Adrenal gland (tissue), 12 donors: ENCODE measurements around the gene ABCF1. TPM values are rescaled to one million over a fixed set of nuclear protein-coding genes. Genes with fewer than 3 reads are reported as not detected.

Source experiments
- DNase-seq, 7 donors: peaks; one replicate each; pipeline ENCODE4 v3.0.0-alpha.2; 2019 to 2020
- H3K27ac ChIP-seq, 5 donors: fragments of 200-600 bp; sonication (generic) in 4 of 5; 1 replicate in 3 of 5; 2 replicates in 2 of 5; pipeline versions ENCODE4 v1.5.1 to v1.8.0; 2016 to 2020; ENCODE audit warnings: mild to moderate bottlenecking in 1 of 5
- H3K27me3 ChIP-seq: fragments of 200-600 bp; 2 replicates; pipeline ENCODE4 v1.8.0; 2021
- H3K36me3 ChIP-seq, 2 donors: fragments of 200-600 bp; replicated peaks in 1 of 2; 1 replicate in 1 of 2; 2 replicates in 1 of 2; pipeline versions ENCODE4 v1.5.1 to v1.8.0; 2018 to 2022
- H3K4me1 ChIP-seq, 2 donors: fragments of 200-600 bp; replicated peaks in 1 of 2; 1 replicate in 1 of 2; 2 replicates in 1 of 2; pipeline versions ENCODE4 v1.5.1 to v1.8.0; 2018 to 2021
- H3K4me3 ChIP-seq, 4 donors: fragments of 200-600 bp; sonication (generic) in 3 of 4; one replicate each; pipeline ENCODE4 v1.5.1; 2016 to 2018
- H3K9me3 ChIP-seq, 3 donors: fragments of 200-600 bp; sonication (generic) in 1 of 3; replicated peaks in 1 of 3; 1 replicate in 2 of 3; 2 replicates in 1 of 3; pipeline versions ENCODE4 v1.5.1 to v1.8.0; 2016 to 2021
- POLR2A ChIP-seq, 2 donors: fragments of 450-650 bp; IDR thresholded peaks; one replicate each; pipeline ENCODE4 v1.6.1; 2017; ENCODE audit warnings: antibody characterized with exemption in 2 of 2, mild to moderate bottlenecking in 2 of 2, moderate library complexity in 1 of 2
- WGBS, 4 donors: extraction: QIAGEN DNeasy Blood & Tissue Kit in 2 of 4; methylation state at CpG; one replicate each; pipeline versions ENCODE4 v1.1.5 to v1.1.7; 2013 to 2017; 5-methylcytosine and 5-hydroxymethylcytosine counted together
- intact Hi-C, 2 donors: fragments of 100-400 bp; cut with DNase I; formaldehyde crosslinking; loops; one replicate each; pipeline versions ENCODE4 v1.14.1 to v1.15.0; 2022 to 2023
- polyA plus RNA-seq, 3 donors: library from polyadenylated mRNA; stranded (reverse); fragments of 200-250 nt in 2 of 3; fragments of 350-450 nt in 1 of 3; fragmentation: Illumina TruSeq in 1 of 3; extraction: RNeasy Lipid Tissue Mini Kit (QIAGEN cat#74804) in 1 of 3; gene quantifications; one replicate each; pipeline ENCODE4 v1.2.3, GENCODE V29; 2013 to 2014
- total RNA-seq, 9 donors: library from RNA; depleted of rRNA in 4 of 9; stranded (reverse); fragments of >200 nt in 4 of 9; fragments of 120-200 nt in 1 of 9; fragmentation: NEBNext Ultra II Directional in 1 of 9; extraction: Animal tissue kit (Norgen Biotek cat#: 25700) in 1 of 9; gene quantifications; one replicate each; pipeline versions ENCODE4 v1.1.0 to v1.2.4, GENCODE V29; 2013 to 2023
- TF ChIP-seq, protein P1 (sequence below), 6 experiments: fragments of 450-650 bp in 4 of 6; fragments of 200-600 bp in 2 of 6; sonication (generic) in 1 of 6; IDR thresholded peaks; 1 replicate in 5 of 6; 2 replicates in 1 of 6; pipeline versions ENCODE4 v1.5.1 to v1.8.0; 2016 to 2021; ENCODE audit warnings: antibody characterized with exemption in 6 of 6, mild to moderate bottlenecking in 2 of 6, moderate library complexity in 1 of 6
- donor health status: healthy with polysubstance abuse.
- donor health status: Bipolar disorder and iron deficiency.
- donor health status: DM: yes; HTN: yes; CAD: no.
- donor health status: DM: no; HTN: no; CAD: no.
- donor health status: DM: no; HTN: no; CAD: no.
- donor health status: DM: yes; HTN: yes; CAD: no.

ABCF1 gene
- total and polyA plus RNA-seq, 12 donors = 18.7 to 75.2 (median 37.6) TPM

GRCh38 chr6:30573113-30573512 is 1.9 kb downstream of the ABCF1 start:
- H3K27me3 ChIP-seq = no peaks in the 10 kb centered on the region
- intact Hi-C loops = no loop called here
- no peak for DNase-seq
- H3K27ac ChIP-seq = no peak overlapping the region
- H3K9me3 ChIP-seq = no peaks in the 10 kb centered on the region
- no peak overlapping the region for H3K4me3 ChIP-seq
- H3K4me1 ChIP-seq = peaks cover 5 to 43% of the 10 kb centered on the region in 2 donors
- 57 to 75% (median 67%) methylated on average over 4 of the region's 4 CpGs for WGBS, 4 donors
- no peak for TF ChIP-seq POLR2A (IDR thresholded peaks at IDR 0.05)
- peaks cover 0 to 18% of the 10 kb centered on the region in 2 donors for H3K36me3 ChIP-seq

- peaks cover 0 to 66% of the 10 kb centered on the region in 2 donors for H3K36me3 ChIP-seq
- no peak overlapping the region for H3K4me3 ChIP-seq
- peaks cover 0 to 18% of the 10 kb centered on the region in 2 donors for H3K4me1 ChIP-seq
- intact Hi-C loops = no loop called here
- no peaks in the 10 kb centered on the region for H3K27me3 ChIP-seq
- TF ChIP-seq POLR2A (IDR thresholded peaks at IDR 0.05) = no peak
- TF ChIP-seq, protein P1, sequence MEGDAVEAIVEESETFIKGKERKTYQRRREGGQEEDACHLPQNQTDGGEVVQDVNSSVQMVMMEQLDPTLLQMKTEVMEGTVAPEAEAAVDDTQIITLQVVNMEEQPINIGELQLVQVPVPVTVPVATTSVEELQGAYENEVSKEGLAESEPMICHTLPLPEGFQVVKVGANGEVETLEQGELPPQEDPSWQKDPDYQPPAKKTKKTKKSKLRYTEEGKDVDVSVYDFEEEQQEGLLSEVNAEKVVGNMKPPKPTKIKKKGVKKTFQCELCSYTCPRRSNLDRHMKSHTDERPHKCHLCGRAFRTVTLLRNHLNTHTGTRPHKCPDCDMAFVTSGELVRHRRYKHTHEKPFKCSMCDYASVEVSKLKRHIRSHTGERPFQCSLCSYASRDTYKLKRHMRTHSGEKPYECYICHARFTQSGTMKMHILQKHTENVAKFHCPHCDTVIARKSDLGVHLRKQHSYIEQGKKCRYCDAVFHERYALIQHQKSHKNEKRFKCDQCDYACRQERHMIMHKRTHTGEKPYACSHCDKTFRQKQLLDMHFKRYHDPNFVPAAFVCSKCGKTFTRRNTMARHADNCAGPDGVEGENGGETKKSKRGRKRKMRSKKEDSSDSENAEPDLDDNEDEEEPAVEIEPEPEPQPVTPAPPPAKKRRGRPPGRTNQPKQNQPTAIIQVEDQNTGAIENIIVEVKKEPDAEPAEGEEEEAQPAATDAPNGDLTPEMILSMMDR (IDR thresholded peaks at IDR 0.05) = no peak
- no peaks in the 10 kb centered on the region for H3K9me3 ChIP-seq
- no peak overlapping the region for H3K27ac ChIP-seq
- 86 to 93% (median 87%) methylated on average over 8 of the region's 8 CpGs for WGBS, 4 donors
- DNase-seq = no peak
Measured at GRCh38 chr6:30578051-30578450, 6.8 kb downstream of the ABCF1 start.

DNA sequence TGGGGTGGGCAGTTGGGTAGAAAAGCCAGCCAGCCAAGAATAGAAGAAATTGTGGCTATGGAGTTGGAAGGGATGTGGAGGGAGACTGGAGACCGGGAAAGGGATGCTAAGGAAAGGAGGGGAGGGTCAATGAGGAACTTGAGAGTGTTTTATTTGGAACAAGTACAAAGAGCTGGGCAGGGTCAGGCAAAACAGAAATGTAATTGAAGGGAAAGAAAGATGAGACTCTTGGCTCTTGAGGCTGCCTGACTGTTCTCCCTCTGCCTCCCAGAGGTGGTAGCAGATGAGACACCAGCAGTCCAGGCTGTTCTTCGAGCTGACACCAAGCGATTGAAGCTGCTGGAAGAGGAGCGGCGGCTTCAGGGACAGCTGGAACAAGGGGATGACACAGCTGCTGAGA is 12.7 kb downstream of the ABCF1 start:
- no peaks in the 10 kb centered on the region for H3K4me1 ChIP-seq
- TF ChIP-seq, protein P1 (IDR thresholded peaks at IDR 0.05) = no peak
- TF ChIP-seq POLR2A (IDR thresholded peaks at IDR 0.05) = no peak
- no peaks in the 10 kb centered on the region for H3K9me3 ChIP-seq
- DNase-seq = no peak
- 77 to 89% (median 85%) methylated on average over 5 of the region's 5 CpGs for WGBS, 4 donors
- intact Hi-C loops = loop anchor here in 1 of 2 donors (10.0 kb wide), 1 partner anchor 81 kb away; no protein-coding TSS in a partner anchor
- H3K27ac ChIP-seq = no peak overlapping the region
- H3K36me3 ChIP-seq = peaks cover 0 to 99% of the 10 kb centered on the region in 2 donors
- H3K27me3 ChIP-seq = no peaks in the 10 kb centered on the region
- no peak overlapping the region for H3K4me3 ChIP-seq

DNA sequence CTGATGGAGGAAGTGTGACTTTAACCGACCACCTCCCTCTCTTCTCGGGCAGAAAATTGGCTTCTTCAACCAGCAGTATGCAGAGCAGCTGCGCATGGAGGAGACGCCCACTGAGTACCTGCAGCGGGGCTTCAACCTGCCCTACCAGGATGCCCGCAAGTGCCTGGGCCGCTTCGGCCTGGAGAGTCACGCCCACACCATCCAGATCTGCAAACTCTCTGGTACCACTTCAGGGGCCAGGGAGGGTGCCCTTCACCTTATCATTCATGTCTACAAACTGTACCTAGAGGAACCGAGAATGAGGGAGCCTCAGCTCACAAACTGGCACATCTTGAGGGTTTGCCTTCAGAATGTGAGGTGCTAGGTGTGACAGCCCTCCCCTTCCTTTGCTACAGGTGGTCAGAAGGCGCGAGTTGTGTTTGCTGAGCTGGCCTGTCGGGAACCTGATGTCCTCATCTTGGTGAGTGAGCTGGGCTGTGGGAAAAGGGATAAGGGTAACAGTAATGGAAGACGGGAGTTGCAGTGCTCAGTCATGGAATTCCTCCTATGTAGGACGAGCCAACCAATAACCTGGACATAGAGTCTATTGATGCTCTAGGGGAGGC is 18.6 kb downstream of the ABCF1 start:
- intact Hi-C loops = loop anchor here in 1 of 2 donors (5.0 to 10.0 kb wide), 2 partner anchors 48 to 75 kb away; no protein-coding TSS in a partner anchor
- peaks cover 8 to 18% of the 10 kb centered on the region in 2 donors for H3K4me1 ChIP-seq
- peak overlapping the region in 2 of 5 donors; percentile 54 to 90 for H3K27ac ChIP-seq
- WGBS, 4 donors = 93 to 97% (median 95%) methylated on average over 8 to 15 of the region's 15 CpGs
- no peak for DNase-seq
- no peak overlapping the region for H3K4me3 ChIP-seq
- TF ChIP-seq, protein P1 (IDR thresholded peaks at IDR 0.05) = no peak
- TF ChIP-seq POLR2A (IDR thresholded peaks at IDR 0.05) = no peak
- H3K27me3 ChIP-seq = no peaks in the 10 kb centered on the region
- H3K36me3 ChIP-seq = peaks cover 0 to 77% of the 10 kb centered on the region in 2 donors
- no peaks in the 10 kb centered on the region for H3K9me3 ChIP-seq

DNA sequence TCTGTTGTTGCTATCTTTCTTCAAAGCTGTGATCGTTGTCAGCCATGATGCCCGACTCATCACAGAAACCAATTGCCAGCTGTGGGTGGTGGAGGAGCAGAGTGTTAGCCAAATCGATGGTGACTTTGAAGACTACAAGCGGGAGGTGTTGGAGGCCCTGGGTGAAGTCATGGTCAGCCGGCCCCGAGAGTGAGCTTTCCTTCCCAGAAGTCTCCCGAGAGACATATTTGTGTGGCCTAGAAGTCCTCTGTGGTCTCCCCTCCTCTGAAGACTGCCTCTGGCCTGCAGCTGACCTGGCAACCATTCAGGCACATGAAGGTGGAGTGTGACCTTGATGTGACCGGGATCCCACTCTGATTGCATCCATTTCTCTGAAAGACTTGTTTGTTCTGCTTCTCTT is 19.3 kb downstream of the ABCF1 start:
- 57 to 78% (median 62%) methylated on average over 7 to 8 of the region's 8 CpGs for WGBS, 4 donors
- Histone ChIP-seq H3K27me3 (no peaks in the 10 kb centered on the region), H3K27ac (peak overlapping the region in 3 of 5 donors; percentile 54 to 90 (median 63)), H3K4me3 (no peak overlapping the region), H3K9me3 (no peaks in the 10 kb centered on the region), H3K4me1 (peaks cover 8 to 18% of the 10 kb centered on the region in 2 donors), H3K36me3 (peaks cover 0 to 73% of the 10 kb centered on the region in 2 donors)
- TF ChIP-seq POLR2A (IDR thresholded peaks at IDR 0.05) = no peak
- TF ChIP-seq, protein P1 (IDR thresholded peaks at IDR 0.05) = no peak
- intact Hi-C loops = no loop called here
- DNase-seq = no peak
